Measurements from ENCODE around the gene COMMD10. TPM values are rescaled to one million over a fixed set of nuclear protein-coding genes. Genes with fewer than 3 reads are reported as not detected.
"Not testable (repeated sequence)": the region's sequence is repeated elsewhere in the genome, so short reads cannot be mapped to it uniquely, and the experiment has no call there.

Gene COMMD10
- total RNA-seq, 2 donors from 2014 or later = 17.7 to 19.1 TPM

DNA sequence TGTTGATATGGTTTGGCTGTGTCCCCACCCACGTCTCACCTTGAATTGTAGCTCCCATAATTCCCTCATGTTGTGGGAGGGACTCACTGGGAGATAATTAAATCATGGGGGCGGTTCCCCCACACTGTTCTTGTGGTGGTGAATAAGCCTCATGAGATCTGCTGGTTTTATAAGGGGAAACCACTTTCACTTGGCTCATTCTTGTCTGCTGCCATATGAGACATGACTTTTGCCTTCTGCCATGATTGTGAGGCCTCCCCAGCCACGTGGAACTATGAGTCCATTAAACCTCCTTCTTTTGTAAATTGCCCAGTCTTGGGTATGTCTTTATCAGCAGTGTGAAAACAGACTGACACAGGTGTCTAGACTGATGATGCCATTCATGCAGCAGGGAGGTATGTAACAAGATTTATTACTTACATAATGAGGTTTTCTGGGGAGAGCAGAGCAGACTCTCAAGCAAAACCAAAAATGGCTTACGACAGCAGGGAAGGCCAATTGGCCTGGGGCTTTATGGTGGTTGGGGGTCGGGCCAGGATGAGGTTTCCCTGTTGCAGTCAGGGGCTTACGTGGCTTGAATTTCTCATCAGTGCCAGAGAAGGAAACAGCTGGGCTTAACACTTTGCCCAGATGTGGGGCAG, 9.5 kb upstream of the COMMD10 start:
- Mint-ChIP-seq H3K4me3 (peak overlapping the region; percentile 39), H3K27me3 (peaks cover 3% of the 10 kb centered on the region), H3K4me1 (peaks cover 17% of the 10 kb centered on the region), H3K9me3 (no peaks in the 10 kb centered on the region), H3K36me3 (ENCODE audit: low read depth) (no peaks in the 10 kb centered on the region), H3K27ac (no peak overlapping the region)
- peak; percentile 20 for ATAC-seq (replicated peaks)

DNA sequence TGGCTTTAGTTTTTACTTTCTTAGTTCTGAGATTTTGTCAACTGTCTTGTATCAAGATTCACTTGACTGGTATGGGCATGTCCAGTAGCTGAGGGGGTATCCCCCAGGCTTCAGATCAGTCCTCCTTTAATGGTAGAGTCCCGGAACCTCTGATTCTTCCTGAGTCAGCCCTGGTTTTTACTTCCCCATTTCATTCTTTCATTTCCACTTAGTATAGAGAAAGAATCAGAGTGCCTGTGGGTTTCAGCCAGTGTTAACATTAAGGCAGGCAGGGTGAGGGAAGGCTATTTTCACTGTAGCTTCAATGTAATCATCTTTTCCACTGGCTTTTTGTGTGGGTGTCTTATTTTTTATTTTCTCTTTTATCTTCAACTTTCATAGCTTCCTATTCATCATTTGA, 8.3 kb upstream of the COMMD10 start:
- Mint-ChIP-seq H3K4me1 (peaks cover 17% of the 10 kb centered on the region), H3K27me3 (peaks cover 3% of the 10 kb centered on the region), H3K36me3 (ENCODE audit: low read depth) (no peaks in the 10 kb centered on the region), H3K27ac (peak overlapping the region; percentile 3), H3K9me3 (no peaks in the 10 kb centered on the region), H3K4me3 (peak overlapping the region; percentile 3)
- peak; percentile 96 for ATAC-seq (replicated peaks)

DNA sequence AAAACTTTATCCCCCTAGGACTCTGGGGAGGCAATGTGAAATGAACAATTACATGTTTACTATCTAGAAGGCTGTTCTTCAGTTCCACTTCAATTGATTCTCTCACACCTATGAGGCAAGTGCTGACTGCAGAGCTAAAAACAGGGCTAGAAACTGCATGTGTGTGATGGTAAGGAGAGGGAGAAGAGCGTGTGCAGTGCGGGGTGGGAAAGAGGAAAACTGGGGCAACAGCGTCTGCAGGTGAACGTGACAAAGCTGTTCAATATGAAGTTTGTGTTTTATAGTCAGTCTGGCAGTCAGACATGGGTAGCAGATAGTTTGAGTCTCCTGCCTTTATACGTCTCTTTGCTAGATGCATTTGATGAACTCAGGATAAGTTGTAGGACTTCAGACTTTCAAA, 6.6 kb upstream of the COMMD10 start:
- H3K9me3 Mint-ChIP-seq = no peaks in the 10 kb centered on the region
- no peak overlapping the region for H3K4me3 Mint-ChIP-seq
- H3K4me1 Mint-ChIP-seq = peaks cover 17% of the 10 kb centered on the region
- H3K27me3 Mint-ChIP-seq = peaks cover 3% of the 10 kb centered on the region
- no peak overlapping the region for H3K27ac Mint-ChIP-seq
- no peaks in the 10 kb centered on the region for H3K36me3 Mint-ChIP-seq (ENCODE audit: low read depth)
- ATAC-seq (replicated peaks) = no peak

DNA sequence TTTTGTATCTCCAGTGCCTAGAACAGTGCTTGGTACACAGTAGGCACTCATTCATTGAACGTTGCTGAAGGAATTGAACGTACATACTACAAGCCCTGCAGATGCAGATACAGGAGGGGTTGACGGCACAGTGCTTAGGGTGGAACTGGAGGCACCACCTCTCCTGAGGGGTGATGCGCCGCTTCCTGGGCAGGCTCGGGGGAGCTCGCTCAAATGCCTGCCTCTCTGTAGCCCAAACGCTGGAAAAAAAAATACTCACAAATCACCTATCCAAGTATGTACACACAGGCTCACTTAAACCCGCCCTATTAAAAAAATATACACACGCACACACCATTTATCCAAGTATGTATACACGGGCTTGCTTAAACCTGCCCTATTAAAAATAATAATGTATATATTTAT, 536 bp upstream of the COMMD10 start:
- no peaks in the 10 kb centered on the region for H3K27me3 Mint-ChIP-seq
- H3K27ac Mint-ChIP-seq = peak overlapping the region; percentile 93
- peaks cover 19% of the 10 kb centered on the region for H3K36me3 Mint-ChIP-seq (ENCODE audit: low read depth)
- H3K9me3 Mint-ChIP-seq = no peaks in the 10 kb centered on the region
- peaks cover 16% of the 10 kb centered on the region for H3K4me1 Mint-ChIP-seq
- peak; percentile 55 for ATAC-seq (replicated peaks)
- H3K4me3 Mint-ChIP-seq = peak overlapping the region; percentile 90

DNA sequence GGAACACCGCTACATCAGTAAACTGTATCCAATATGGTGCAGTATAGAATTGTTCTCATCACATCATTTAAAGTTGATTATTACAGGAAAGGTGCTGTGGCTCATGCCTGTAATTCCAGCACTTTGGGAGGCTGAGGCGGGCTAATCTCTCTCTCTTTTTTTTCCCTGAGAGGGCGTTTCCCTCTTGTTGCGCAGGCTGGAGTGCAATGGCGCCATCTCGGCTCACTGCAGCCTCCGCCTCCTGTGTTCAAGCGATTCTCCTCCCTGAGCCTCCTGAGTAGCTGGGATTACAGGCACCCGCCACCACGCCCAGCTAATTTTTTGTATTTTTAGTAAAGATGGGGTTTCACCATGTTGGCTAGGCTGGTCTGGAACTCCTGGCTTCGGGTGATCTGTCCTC, 1.5 kb downstream of the COMMD10 start:
- H3K9me3 Mint-ChIP-seq; ATAC-seq (replicated peaks); H3K27ac Mint-ChIP-seq; H3K27me3 Mint-ChIP-seq: not testable (repeated sequence)
- Mint-ChIP-seq H3K36me3 (ENCODE audit: low read depth) (peaks cover 36% of the 10 kb centered on the region), H3K4me3 (peak overlapping the region; percentile 90), H3K4me1 (peaks cover 16% of the 10 kb centered on the region)

DNA sequence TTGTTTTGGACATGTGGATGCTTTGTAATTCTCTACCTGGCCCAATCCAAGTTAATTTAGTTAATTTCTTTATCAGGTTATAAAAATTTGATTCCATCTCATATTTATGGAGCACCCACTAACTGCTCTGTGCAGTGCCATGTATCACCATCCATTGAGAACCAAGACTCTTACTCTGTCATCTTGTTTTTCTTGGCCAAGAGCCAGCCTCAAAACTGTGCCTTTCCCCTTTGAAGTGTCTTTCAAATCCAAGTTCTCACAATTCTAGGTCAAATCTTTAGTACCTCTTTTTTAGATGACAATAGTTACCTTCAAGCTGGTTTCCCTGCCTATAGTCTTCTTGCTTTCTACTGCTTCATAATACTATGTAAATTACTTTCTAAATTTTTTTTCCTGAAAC, 3.2 kb downstream of the COMMD10 start:
- no peak overlapping the region for H3K27ac Mint-ChIP-seq
- H3K36me3 Mint-ChIP-seq (ENCODE audit: low read depth) = peaks cover 54% of the 10 kb centered on the region

DNA sequence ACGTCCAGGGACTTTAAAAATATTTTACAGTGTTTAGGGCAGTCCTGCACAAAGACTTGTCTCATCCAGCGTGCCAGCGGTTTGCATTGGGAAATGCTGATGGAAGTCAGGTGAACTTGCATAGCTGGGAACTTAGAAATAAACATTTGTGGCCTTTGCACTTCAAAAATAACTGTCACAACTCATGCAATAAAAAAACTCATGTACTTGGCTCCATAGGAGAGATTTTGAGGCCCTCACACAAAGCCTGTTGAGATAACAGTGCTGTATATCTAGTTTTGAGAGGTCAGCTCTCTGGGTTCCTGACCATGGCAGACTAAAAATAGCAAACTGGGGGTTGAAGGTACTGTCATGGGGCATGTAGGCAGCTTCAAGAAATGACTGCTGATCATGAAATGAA, 5.5 kb downstream of the COMMD10 start:
- Mint-ChIP-seq H3K9me3 (no peaks in the 10 kb centered on the region), H3K27ac (no peak overlapping the region), H3K27me3 (no peaks in the 10 kb centered on the region), H3K4me3 (no peak overlapping the region), H3K36me3 (ENCODE audit: low read depth) (peaks cover 76% of the 10 kb centered on the region), H3K4me1 (peaks cover 9% of the 10 kb centered on the region)
- no peak for ATAC-seq (replicated peaks)

More for the DNA sequence above, 3.2 kb downstream of the COMMD10 start:
- Mint-ChIP-seq H3K9me3 (no peaks in the 10 kb centered on the region), H3K4me3 (no peak overlapping the region), H3K27me3 (no peaks in the 10 kb centered on the region), H3K4me1 (peaks cover 16% of the 10 kb centered on the region)
- no peak for ATAC-seq (replicated peaks)

DNA sequence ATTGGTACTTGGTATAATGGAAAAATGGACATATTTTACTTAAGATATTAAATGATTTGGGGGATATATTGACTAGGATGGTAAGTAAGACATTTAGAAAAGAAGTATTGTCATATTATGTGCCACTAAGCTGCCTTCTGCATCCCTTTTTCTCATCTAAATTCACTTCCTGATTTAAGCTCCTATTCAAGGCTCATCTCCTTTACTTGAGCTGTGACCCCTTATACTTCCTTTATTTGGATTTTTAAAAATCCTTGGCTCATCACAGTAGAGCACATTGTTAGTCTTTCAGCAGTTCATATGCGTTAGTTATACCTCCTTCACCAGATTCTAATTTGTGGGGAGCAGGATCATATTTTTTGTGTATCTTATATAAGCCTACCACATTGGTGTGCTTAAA, 6.6 kb downstream of the COMMD10 start:
- Mint-ChIP-seq H3K4me3 (no peak overlapping the region), H3K9me3 (no peaks in the 10 kb centered on the region), H3K36me3 (ENCODE audit: low read depth) (peaks cover 87% of the 10 kb centered on the region), H3K4me1 (peaks cover 5% of the 10 kb centered on the region), H3K27ac (no peak overlapping the region), H3K27me3 (no peaks in the 10 kb centered on the region)
- ATAC-seq (replicated peaks) = no peak

DNA sequence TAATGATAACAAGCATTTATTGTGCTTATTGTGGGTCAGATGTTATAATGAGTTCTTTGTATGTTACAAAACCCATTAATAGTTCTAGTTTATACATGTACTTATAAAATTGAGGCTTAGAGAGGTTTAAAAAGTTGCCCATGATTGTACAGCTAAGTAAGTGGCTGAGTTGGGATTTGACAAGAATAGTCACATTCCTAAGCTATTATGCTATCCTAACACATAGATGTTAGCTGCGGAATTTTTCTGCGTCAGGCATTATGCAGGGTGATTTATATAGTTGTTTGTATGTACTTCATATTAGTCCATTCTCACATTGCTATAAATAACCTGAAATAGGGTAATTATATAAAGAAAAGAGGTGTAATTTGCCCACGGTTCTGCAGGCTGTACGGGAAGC, 12.5 kb downstream of the COMMD10 start:
- Mint-ChIP-seq H3K36me3 (ENCODE audit: low read depth) (peaks cover 90% of the 10 kb centered on the region), H3K27ac (no peak overlapping the region), H3K27me3 (no peaks in the 10 kb centered on the region), H3K4me1 (no peaks in the 10 kb centered on the region), H3K9me3 (no peaks in the 10 kb centered on the region), H3K4me3 (no peak overlapping the region)
- no peak for ATAC-seq (replicated peaks)

DNA sequence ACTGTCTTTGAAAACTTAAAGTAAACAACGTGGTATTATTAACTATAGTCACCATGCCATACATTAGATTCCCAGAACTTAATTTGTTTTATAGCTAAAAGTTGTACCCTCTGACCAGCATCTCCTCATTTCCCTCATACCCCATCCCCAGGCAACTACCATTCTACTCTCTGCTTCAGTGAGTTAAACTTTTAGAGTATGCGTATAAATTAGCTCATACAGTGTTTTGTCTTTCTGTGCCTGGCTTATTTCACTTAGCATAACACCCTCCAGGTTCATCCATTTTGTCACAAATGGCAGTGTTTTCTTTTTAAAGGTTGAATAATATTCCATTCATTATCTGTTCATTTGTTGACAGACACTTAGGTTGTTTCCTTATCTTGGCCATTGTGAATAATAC, 14.2 kb downstream of the COMMD10 start:
- Mint-ChIP-seq H3K27ac (peak overlapping the region; percentile 46), H3K27me3 (no peaks in the 10 kb centered on the region), H3K4me1 (no peaks in the 10 kb centered on the region), H3K36me3 (ENCODE audit: low read depth) (peaks cover 89% of the 10 kb centered on the region), H3K4me3 (no peak overlapping the region), H3K9me3 (no peaks in the 10 kb centered on the region)
- ATAC-seq (replicated peaks) = no peak

DNA sequence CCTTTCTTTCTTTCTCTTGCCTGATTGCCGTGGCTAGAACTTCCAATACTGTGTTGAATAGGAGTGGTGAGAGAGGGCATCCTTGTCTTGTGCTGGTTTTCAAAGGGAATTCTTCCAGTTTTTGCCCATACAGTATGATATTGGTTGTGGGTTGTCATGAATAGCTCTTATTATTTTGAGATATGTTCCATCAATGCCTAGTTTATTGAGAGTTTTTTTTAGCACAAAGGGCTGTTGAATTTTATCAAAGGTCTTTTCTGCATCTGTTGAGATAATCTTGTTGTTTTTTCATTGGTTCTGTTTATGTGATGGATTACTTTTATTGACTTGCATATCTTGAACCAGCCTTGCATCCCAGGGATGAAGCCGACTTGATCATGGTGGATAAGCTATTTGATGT, 20.1 kb downstream of the COMMD10 start:
- H3K36me3 Mint-ChIP-seq (ENCODE audit: low read depth) = peaks cover 77% of the 10 kb centered on the region
- ATAC-seq (replicated peaks) = not testable (repeated sequence)

DNA sequence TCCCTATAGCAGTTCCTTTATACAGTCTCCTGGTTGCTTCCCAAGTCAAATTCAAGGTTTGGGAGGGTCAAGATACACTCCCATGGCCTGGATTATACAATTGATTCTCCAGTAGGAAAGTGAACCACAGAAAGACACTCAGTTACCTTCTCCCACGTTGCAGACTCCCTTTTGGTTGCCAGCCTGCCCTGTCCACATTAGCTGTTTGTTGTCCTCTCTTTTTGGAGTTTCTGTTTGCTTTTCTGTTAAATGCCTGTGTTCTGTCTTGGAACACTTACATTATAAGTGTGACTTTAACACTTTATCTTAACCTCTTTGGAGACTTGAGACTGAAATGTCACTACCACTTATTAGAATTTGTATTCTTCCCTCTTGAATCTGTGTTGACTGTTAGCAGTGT, 30.3 kb downstream of the COMMD10 start:
- H3K36me3 Mint-ChIP-seq (ENCODE audit: low read depth) = peaks cover 45% of the 10 kb centered on the region
- no peak for ATAC-seq (replicated peaks)
- H3K9me3 Mint-ChIP-seq = peaks cover 22% of the 10 kb centered on the region
- H3K27me3 Mint-ChIP-seq = no peaks in the 10 kb centered on the region
- H3K4me3 Mint-ChIP-seq = no peak overlapping the region
- H3K4me1 Mint-ChIP-seq = peaks cover 11% of the 10 kb centered on the region
- no peak overlapping the region for H3K27ac Mint-ChIP-seq

More for the DNA sequence above, 20.1 kb downstream of the COMMD10 start:
- not testable (repeated sequence) for H3K27ac Mint-ChIP-seq, H3K9me3 Mint-ChIP-seq, H3K27me3 Mint-ChIP-seq, H3K4me1 Mint-ChIP-seq, H3K4me3 Mint-ChIP-seq

DNA sequence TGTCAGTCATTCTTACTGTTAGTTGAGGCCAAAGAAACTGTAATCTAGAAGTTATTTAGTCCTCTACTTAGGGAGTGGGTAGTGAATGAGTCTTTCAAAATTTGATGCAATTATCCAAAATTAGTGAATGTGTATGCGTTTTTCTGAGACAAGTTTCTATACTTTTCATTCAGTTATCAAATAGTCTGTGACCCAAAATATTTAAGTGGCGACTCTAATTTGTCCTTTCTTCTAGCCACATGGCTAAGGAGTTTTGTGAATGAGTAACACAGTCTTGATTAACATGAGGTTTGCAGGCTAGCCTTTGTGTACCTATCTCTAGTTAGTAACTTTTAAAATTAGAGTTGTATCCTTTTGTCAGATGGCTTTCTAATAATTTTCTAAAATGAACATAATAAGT, 45.6 kb downstream of the COMMD10 start:
- ATAC-seq (replicated peaks) = no peak
- H3K9me3 Mint-ChIP-seq = no peaks in the 10 kb centered on the region
- H3K27me3 Mint-ChIP-seq = no peaks in the 10 kb centered on the region
- H3K4me1 Mint-ChIP-seq = no peaks in the 10 kb centered on the region
- no peak overlapping the region for H3K4me3 Mint-ChIP-seq
- peaks cover 15% of the 10 kb centered on the region for H3K36me3 Mint-ChIP-seq (ENCODE audit: low read depth)
- H3K27ac Mint-ChIP-seq = no peak overlapping the region

DNA sequence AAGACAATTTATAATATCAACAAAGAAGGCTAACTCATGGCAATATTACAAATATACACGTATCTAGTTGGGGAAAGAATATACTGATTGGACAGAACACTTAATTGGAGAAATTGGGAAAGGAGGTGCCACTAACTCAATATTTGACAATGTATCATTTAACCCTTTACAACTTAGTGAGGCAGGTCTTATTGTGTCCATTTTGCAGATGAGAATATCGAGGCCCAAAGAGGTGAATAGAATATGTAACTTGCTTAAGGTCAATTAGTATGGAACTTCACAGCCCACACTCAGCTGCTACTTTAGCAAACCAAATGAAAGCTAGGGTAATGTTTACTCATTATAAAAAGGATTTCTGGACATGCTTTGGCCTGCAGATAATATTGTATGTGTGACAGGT, 46.2 kb downstream of the COMMD10 start:
- no peaks in the 10 kb centered on the region for H3K27me3 Mint-ChIP-seq
- H3K27ac Mint-ChIP-seq = no peak overlapping the region
- no peak overlapping the region for H3K4me3 Mint-ChIP-seq
- peaks cover under 1% of the 10 kb centered on the region for H3K4me1 Mint-ChIP-seq
- no peaks in the 10 kb centered on the region for H3K9me3 Mint-ChIP-seq
- H3K36me3 Mint-ChIP-seq (ENCODE audit: low read depth) = peaks cover 9% of the 10 kb centered on the region
- no peak for ATAC-seq (replicated peaks)

DNA sequence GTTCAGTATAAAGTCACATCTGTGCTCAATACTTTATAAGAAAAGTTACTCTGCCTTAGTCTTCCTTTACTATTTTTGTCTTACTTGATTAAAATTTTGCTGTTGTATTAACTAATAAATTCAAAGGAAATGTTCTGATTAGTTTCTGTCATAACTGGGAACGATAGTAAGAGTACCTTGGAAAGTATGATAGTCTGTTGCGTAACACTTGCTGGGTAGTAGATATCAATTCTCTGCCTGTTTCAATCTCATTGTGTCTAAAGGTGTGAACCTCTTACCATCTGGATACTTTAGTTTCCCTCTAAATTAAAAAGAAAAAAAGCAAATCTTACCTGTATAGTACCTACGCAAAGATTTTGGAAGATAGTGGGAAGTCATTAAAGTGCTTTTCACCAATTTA, 48.5 kb downstream of the COMMD10 start:
- H3K4me3 Mint-ChIP-seq = no peak overlapping the region
- no peak overlapping the region for H3K27ac Mint-ChIP-seq
- peaks cover 7% of the 10 kb centered on the region for H3K36me3 Mint-ChIP-seq (ENCODE audit: low read depth)
- peaks cover 5% of the 10 kb centered on the region for H3K4me1 Mint-ChIP-seq
- no peaks in the 10 kb centered on the region for H3K9me3 Mint-ChIP-seq
- H3K27me3 Mint-ChIP-seq = no peaks in the 10 kb centered on the region
- ATAC-seq (replicated peaks) = no peak

DNA sequence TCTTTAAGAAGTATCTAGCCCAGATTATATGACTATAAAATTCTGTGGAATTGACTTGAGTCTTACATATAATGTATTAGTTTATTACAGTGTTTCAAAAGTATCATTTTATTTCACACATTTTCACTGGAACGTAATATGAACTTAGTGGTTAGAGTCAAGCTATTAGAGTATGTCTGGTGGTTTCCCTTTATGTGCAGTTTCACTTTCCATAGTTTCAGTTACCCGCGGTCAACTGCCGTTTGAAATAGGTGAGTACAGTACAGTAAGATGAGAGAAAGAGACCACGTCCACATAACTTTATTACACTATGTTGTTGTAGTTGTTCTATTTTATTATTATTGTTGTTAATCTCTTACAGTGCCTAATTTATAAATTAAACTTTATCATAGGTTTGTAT, 50.5 kb downstream of the COMMD10 start:
- no peaks in the 10 kb centered on the region for H3K9me3 Mint-ChIP-seq
- no peaks in the 10 kb centered on the region for H3K27me3 Mint-ChIP-seq
- peak; percentile 92 for ATAC-seq (replicated peaks)
- H3K4me3 Mint-ChIP-seq = no peak overlapping the region
- H3K4me1 Mint-ChIP-seq = peaks cover 5% of the 10 kb centered on the region
- H3K36me3 Mint-ChIP-seq (ENCODE audit: low read depth) = peaks cover 13% of the 10 kb centered on the region
- no peak overlapping the region for H3K27ac Mint-ChIP-seq

All from activated T-helper 17 cell treated with anti-CD3 and anti-CD28 coated beads, Interleukin-2, amount 50 U/mL, for 72 hours (primary cell).